Activated CD4-positive, alpha-beta T cell treated with anti-CD3 and anti-CD28 coated beads for 4 hours (primary cell): Measurements from ENCODE around the gene ARL4A.

ENCODE experiments used
- DNase-seq, 2 donors: peaks; one replicate each; pipeline ENCODE4 v3.0.0-alpha.2; 2020

Gene ARL4A

GRCh38 chr7:12727455-12728191 is 40.2 kb downstream of the ARL4A start:
- DNase-seq = no peak

GRCh38 chr7:12728192-12728538 is 40.7 kb downstream of the ARL4A start:
- no peak for DNase-seq

DNA sequence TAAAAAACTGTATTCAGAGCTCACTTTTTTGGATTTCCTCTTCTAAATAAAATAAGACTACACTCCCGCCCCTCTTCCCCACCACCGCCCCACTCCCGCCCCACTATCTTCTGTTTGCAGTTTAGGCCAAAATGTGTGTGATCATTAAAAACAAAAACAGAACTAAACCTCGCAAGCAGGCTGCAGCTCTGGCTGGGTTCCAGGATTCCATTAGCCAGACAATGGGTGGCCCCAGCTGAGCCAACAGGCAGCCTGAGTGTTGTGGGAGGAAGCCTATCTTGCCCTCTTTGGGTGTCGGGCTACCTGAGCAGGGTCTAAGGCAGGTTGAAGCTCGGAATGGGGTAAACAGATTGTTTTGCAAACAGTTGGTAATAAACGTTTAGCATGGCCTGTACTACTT is 41.7 kb downstream of the ARL4A start:
- no peak for DNase-seq

- DNase-seq = no peak
Measured at GRCh38 chr7:12730523-12730922, 43.1 kb downstream of the ARL4A start.

DNA sequence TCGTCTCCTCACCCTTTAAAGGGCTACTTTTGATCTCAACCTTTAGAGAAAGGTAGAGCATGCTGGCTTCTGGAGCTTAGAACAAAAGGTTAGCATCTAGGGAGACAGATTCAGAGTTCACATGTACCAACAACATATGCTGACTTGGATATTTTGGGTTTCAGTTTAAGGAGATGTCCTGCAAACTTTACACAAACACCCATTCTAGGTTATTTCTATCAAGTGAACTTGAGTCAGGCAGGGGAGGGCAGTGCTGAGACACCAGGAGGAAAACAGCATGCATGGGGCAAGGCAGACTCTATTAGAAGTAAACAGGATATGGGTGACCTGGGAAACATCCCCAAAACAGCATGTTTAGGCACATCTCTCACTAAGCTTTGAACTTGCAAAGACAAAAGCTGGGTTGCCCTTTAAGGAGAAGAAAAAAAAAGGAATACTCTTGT is 43.8 kb downstream of the ARL4A start:
- peak in 1 of 2 donors; percentile 4 for DNase-seq

DNA sequence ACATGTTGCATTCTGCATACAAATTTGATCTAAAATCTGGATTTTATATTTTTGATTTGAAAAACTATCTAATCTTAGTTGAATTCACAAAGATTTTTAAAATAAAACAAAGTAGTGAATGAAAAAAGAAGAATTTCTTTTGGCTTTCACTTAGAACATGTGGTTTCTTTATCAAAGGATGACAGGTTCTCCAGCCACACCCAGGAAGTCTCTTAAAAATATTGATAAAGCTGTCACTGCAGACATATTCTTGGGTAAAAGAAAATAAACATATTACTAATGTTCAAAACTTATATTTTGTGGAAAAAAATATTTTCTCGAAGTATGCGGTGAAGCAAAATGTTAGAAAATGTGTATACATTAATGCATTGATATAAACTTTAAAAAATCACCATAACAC is 44.3 kb downstream of the ARL4A start:
- no peak for DNase-seq

DNA sequence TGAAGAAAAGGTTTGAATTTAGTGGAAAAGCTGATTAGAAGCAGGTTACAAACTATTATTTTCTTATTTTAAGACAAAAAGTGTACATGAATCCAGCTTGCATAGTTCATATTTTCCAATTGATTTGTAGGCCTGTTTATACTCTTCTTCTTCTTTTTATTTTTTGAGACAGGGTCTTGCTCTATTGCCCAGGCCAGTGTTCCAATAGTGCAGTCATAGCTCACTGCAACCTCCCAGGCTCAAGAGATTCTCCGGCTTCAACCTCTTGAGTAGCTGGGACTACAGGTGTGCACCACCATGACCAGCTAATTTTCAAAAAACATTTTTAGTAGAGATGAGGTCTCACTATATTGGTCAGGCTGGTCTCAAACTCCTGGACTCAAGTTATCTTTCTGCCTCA is 45.0 kb downstream of the ARL4A start:
- DNase-seq = no peak

- DNase-seq = no peak
Measured at GRCh38 chr7:12735923-12736322, 48.5 kb downstream of the ARL4A start.

GRCh38 chr7:12737373-12737772 is 49.9 kb downstream of the ARL4A start:
- no peak for DNase-seq

- DNase-seq = no peak
Measured at GRCh38 chr7:12737836-12738235, 50.4 kb downstream of the ARL4A start.

GRCh38 chr7:12738665-12739064 is 51.2 kb downstream of the ARL4A start:
- DNase-seq = no peak
